Right lung (tissue), 5 donors: ENCODE results near the gene PPM1G. TPM values are rescaled to one million over a fixed set of nuclear protein-coding genes. Genes with fewer than 3 reads are reported as not detected.

Experiments used
- DNase-seq, 2 donors: peaks; one replicate each; pipeline ENCODE4 v3.0.0-alpha.2; 2013
- polyA plus RNA-seq, 5 donors: library from polyadenylated mRNA; unstranded; fragments of 120-200 nt; gene quantifications; one replicate each; pipeline versions ENCODE4 v1.2.1 to v1.2.3, GENCODE V29; 2013; ENCODE audit warnings: inconsistent platforms in 1 of 5, low replicate concordance in 1 of 5; ENCODE audit not compliant: insufficient read length in 5 of 5, insufficient read depth in 1 of 5

PPM1G gene
- polyA plus RNA-seq, 5 donors = 69.0 to 87.8 (median 82.8) TPM

GRCh38 chr2:27421660-27422250 is 12.4 kb upstream of the PPM1G start:
- no peak for DNase-seq

GRCh38 chr2:27420996-27421395 is 11.6 kb upstream of the PPM1G start:
- DNase-seq = no peak

GRCh38 chr2:27416151-27416550 is 6.8 kb upstream of the PPM1G start:
- no peak for DNase-seq

GRCh38 chr2:27412419-27413152 is 3.2 kb upstream of the PPM1G start:
- DNase-seq = no peak

- DNase-seq = no peak
These were observed 630 bp downstream of the PPM1G start for GRCh38 chr2:27408601-27409320.

- peak in 1 of 2 donors; percentile 23 for DNase-seq
These were observed 1.4 kb downstream of the PPM1G start for GRCh38 chr2:27407798-27408491.

GRCh38 chr2:27400348-27401135 is 8.8 kb downstream of the PPM1G start:
- no peak for DNase-seq

GRCh38 chr2:27398962-27399361 is 10.4 kb downstream of the PPM1G start:
- no peak for DNase-seq

- DNase-seq = no peak
These were observed 16.2 kb downstream of the PPM1G start for GRCh38 chr2:27393225-27393624.

GRCh38 chr2:27390822-27391679 is 18.3 kb downstream of the PPM1G start:
- DNase-seq = no peak

GRCh38 chr2:27381577-27382181 is 27.7 kb downstream of the PPM1G start:
- no peak for DNase-seq

- peak; percentile 93 to 94 for DNase-seq
These were observed 28.5 kb downstream of the PPM1G start, which contains the start of gene ZNF513 for GRCh38 chr2:27380626-27381545. Gene ZNF513 (minus strand): TSS chr2:27380734. CDS start chr2:27380526, 208 bp downstream.

GRCh38 chr2:27379836-27380625 is 29.4 kb downstream of the PPM1G start:
- peak; percentile 45 to 46 for DNase-seq

- DNase-seq = no peak
These were observed 30.0 kb downstream of the PPM1G start for GRCh38 chr2:27379383-27379835.

GRCh38 chr2:27378809-27379290 is 30.5 kb downstream of the PPM1G start:
- DNase-seq = no peak

- no peak for DNase-seq
These were observed 31.1 kb downstream of the PPM1G start for GRCh38 chr2:27378096-27378808.

- no peak for DNase-seq
These were observed 31.7 kb downstream of the PPM1G start for GRCh38 chr2:27377618-27378095.
